CD4-positive, alpha-beta T cell treated with Interleukin-2 at 100 ng/mL for 4 hours (primary cell): ENCODE data around the gene TVP23A.
A peak's percentile ranks its signal among the peaks of the same experiment; 100 is the strongest.
"Not testable (repeated sequence)": the region's sequence is repeated elsewhere in the genome, so short reads cannot be mapped to it uniquely, and the experiment has no call there.

ENCODE experiments used
- DNase-seq: peaks from one replicate; pipeline ENCODE4 v3.0.0-alpha.2; 2020; ENCODE audit warnings: low spot score

TVP23A gene

DNA sequence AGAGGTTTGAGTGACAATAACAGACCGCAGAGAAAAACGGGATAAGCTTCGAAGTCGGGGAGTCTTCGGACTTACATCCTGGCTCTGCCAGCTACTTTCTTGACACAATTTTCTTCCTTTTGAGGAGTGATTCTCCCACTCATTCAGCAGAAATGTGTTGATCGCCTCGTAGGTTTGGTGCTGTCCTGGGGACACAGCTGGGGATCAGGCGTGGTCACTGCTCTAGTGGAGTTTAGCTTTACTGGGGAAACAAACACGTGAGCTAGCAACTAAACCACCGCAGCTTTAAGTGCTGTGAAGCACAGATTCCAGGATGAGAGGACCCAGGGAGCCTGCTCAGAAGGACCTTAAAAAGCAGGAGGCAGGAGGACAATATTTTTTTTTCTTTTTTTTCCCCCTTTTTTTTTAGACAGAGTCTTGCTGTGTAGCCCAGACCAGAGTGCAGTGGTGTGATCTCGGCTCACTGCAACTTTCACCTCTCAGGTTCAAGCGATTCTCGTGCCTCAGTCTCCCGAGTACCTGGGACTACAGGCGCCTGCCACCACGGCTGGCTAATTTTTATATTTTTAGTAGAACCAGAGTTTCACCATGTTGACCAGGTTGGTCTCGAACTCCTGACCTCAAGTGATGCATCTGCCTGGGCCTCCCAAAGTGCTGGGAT, 74.1 kb downstream of the TVP23A start:
- DNase-seq, result no peak

DNA sequence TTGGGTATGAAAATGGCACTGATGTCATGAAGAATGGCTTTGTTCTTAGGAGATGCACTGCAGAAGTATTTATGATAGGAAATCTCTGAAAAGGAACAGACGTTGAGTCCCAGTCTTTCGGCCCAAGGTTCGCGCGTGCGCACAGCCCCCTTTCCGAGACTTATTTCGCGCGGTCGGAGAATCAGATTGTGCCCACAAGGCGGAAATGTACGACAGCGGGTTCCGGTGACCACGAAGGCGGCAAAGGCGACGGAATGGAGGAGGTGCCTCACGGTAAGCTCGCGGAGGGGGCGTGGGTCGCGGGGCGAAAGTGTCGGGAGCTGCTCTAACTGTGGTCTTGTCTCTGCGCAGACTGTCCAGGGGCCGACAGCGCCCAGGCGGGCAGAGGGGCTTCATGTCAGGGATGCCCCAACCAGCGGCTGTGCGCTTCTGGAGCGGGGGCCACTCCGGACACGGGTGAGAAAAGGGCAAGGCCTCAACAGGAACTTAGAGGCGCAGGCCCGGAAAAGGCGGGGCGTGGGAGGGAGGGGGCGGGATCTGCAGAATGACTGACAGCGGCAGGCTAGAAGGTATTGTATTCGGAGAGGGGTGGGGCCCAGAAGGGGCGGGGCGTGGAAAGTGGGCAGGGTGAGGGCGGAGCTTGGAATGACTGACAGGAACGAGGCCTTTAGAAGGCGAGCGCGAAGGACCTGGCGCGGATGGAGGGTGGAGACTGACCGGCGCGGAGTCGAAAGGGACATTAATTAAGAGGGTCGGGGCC, 74.8 kb downstream of the TVP23A start, which contains the start of gene NUBP1:
NUBP1 (plus strand) TSS at position 233 of the 760 bp plus-strand sequence; CDS start at position 255, 22 bp downstream.
- DNase-seq, result peak; percentile 99

DNA sequence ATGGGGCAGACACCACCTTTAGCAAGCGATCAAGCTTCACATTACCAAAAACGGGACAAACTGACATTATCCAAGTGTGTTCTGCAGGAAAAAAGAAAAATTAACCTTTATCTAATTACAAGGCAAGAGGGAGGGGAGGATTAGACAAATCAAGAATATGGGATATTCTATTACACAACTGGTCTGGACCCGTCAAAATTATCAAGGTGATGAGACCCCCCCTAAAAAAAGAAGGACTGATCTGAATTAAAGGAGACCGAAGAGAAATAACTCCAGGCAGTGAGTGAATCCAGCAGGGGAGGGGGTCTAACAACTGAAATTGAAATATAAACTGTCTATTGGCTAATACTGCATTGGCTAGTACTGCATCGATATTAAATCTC, 75.4 kb downstream of the TVP23A start:
- no peak for DNase-seq

DNA sequence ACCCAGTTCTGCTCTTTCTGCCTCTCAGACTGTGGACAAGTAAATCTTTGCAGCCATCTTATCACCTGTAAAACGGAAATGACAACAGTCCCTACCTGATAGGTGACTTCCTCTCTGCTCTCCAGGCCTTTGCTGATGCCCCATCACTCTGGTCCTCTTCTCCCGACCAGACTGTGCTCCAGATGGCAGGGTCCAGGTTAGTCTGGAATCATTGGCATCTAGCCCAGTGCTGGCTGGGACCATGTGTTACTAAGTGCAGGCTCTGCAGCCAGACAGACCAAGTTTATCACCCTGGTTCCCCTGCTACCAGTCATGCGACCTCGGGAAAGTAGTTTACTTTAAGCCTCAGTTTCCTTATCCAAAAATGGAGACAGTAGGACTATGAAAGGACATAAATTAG, 76.8 kb downstream of the TVP23A start:
- DNase-seq, result no peak

DNA sequence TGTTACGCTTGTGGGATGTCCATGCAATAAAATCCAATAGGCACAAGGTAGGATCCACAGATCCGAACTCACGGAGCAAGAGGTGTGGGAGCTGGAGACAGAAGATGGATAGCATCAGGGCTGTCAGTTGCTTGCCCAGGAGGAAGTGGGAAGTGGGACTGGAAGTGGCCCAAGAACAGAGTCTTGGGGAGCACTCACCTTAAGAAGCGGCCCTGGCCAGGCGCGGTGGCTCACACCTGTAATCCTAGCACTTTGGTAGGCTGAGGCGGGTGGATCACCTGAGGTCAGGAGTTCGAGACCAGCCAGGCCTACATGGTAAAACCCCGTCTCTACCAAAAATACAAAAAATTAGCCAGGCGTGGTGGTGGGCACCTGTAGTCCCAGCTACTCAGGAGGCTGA, 77.3 kb downstream of the TVP23A start:
- DNase-seq, result not testable (repeated sequence)

DNA sequence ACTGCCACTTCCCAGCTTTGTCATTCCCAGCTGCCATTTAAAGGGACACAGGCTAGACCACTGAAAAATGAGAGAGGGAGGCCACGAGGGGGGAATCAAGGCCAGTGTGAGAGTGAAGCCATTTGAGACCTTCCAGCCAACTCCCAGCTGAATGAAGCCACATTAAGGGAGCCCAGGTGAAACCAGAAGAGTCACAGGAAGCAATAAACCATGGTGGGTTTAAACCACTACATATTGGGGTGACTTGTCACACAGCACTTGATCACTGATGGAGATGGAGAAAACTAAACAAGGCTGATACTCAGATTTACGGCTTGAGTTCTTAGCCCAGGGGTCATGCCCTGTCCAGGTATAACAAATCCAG, 77.8 kb downstream of the TVP23A start:
- no peak for DNase-seq

DNA sequence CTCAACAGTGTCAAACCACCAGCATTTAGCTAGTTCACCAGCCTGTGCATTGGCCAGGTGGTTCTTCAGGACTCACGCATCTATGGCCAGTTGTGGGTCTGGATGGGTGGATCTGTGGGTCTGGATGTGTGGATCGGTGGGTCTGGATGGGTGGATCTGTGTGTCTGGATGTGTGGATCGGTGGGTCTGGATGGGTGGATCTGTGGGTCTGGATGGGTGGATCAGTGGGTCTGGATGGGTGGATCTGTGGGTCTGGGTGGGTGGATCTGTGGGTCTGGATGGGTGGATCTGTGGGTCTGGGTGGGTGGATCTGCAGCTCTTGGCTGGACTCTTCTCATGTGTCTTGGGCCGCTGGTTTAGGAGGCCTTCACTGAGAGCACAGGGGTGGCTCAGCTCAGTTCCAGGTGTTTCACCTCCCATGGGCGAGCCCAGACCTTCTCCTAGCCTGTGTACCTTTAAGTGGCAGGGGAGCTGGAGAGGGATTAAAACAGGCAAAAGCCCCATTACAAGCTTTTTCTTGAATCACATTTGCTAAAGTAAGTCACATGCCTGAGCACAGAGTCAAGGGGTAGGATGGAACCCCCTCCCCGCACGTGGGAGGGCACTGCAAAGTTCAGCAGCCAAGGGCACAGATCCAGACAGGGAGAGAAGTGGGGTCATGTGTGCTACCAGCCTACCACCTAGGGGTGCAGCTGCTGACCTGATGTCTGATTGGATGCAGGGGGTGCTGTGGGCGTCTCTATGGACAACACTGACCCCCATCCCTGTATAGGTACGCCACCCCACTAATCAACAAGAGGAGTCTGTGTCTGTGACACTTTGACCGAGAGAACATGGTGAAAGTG, 78.4 kb downstream of the TVP23A start:
- DNase-seq, result no peak

DNA sequence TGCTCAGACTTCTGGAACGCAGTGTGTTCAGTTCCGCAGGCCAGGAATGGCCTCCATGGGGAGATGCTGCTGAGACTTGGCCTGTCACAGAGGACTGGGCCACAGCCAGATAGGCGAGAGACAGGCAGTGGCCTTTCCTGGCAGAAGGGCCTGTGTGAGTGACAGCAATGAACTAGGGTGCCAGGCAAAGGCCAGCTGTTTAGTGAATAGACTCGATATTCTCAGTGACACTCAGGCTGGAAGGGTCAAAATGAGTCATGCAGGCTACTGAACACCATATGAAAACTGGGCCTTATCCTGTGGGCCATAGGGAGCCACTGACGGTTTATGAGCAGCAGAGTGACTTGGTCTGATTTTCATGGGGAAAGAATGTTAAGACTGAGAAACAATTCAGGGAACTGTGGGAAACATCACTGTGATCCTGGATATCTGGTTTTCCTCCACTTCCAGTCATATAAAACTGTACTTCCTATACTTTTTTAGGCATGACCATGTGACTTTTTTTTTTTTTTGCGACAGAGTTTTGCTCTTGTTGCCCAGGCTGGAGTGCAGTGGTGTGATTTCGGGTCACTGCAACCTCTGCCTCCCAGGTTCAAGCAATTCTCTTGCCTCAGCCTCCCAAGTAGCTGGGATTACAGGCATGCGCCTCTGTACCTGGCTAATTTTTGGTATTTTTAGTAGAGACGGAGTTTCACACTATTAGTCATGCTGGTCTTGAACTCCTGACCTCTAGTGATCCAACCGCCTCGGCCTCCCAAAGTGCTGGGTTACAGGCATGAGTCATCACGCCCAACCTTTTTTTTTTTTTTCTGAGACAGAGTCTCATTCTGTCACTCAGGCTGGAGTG, 80.1 kb downstream of the TVP23A start:
- DNase-seq, result peak; percentile 62

DNA sequence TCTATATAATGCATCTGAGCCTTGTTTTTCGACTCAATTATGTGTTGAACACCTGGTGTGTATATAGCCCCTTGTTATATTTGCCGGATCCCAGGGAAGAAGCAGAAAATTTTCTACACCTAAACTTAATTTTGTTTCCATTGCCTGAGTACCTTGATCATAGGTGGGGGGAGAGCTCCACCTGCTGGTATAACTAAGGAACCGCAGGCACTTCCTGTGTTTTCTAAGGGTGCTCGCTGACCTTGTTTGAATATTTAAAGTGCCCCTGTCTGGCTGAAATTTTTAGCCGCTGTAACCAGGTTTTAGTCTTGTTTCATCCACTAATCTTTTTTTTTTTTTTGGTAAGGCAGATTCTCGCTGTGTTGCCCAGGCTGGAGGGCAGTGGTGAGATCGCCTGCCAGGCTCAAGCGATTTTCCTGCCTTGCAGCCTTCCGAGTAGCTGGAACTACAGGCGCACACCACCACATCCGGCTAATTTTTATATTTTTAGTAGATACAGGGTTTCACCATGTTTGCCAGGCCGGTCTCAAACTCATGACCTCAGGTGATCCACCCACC, 81.4 kb downstream of the TVP23A start:
- DNase-seq, result peak; percentile 85

DNA sequence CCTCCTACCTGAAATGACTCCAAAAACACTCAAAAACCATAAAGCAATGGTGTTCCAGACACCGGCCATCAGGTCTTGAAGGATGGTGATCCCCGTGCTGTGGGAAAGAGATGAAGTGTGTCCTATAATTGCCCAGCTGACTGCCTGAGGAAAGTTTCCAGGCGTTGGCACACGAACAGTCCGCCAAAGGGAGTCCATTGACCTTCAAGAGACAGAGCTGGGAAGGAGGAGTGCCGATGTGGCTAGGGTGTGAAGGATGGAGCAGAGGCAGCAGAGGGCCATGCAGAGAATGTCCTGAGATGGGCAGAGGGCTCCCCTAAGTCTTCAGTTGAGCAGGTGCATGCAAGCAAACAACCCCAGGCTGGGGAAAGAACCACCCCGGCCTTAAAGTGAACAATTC, 86.8 kb downstream of the TVP23A start:
- no peak for DNase-seq

DNA sequence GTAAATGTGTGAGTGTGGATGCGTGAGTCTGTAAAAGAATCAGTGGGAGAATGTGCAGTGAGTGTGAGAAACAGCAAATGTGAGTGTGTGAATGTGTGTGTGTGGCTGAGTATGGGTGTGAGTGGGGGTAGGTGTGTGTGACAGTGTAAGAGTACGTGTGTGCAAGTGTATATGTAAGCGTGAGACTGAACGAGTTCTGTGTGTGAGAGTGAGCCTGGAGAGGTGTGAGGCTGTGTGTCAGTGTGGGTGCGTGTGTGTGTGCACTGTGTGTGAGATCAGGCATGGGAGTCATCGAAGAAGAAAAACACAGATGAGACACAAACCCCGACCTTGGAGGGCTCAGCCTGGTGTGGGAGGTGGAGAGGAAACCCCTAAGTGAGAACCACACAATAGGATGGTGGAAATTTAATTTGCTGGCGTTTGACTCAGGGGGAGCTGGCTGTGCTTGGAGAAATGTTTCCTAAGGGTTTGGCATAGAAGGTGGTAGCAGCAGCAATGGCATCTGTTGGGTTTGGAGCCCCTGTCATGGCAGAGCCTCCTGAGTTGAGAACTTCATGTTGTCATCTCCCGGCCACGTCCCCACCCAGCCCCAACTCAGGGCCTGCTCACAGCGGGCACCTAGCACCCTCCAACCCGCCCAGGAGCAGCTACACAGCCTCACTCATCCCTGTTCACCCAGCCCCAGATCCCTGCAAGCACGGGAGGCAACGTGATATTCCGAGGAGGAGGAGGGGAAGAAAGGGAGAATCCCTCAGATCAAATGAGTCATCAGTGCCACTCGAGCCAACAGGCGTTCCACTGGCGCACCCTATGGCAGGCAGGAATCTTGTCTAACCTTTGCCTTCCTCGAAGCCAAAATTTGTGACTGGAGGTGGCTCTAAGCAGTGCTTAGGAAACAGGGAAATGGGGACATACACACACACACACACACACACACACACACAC, 89.2 kb downstream of the TVP23A start:
- DNase-seq, result no peak

DNA sequence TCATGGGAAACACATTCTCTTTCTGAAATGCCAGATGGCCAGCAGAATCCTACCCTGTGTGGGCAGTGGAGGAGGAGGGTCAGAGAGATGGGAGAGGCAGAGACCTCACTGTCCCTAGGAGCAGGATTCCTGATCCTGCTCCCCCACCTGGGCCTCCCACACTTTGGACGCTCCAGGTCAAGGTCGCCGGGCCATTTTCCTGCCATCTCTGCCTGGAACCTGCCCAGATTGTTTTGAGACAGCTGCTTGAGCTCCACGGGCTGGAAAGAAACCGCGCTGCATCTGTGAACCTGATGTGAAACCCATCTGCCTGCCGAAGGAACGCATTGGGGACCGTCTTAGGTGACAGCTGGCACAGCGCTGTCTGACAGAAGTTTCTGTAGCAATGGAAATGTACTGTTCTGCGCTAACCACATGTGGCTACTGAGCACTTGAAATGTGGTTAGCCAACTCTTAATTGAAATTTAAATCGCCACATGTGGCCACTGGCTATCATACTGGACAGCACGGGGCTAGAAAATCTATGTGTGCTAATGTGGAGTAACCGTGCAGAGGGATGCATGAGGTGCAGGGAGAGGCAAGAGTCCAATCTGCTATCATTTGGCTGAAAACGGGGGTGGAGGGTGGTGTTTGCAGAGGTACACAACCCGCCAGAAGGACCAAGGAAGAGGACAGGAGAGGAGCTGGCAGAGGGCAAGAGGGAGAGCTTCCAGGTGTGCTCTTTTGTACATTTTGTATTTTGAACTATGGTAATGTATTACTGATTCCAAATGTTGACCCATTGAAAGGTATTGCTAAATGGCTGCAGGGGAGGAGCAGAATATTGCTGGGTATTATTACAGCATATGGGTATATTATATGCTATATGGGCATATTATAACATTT, 90.3 kb downstream of the TVP23A start:
- no peak for DNase-seq
